Activated CD8-positive, alpha-beta memory T cell treated with anti-CD3 and anti-CD28 coated beads, Interleukin-2, amount 50 U/mL, for 48 hours (primary cell): Measurements from ENCODE around the gene KNDC1.
A peak's percentile ranks its signal among the peaks of the same experiment; 100 is the strongest.

Source experiments
- DNase-seq: peaks from one replicate; pipeline ENCODE4 v3.0.0-alpha.2; 2020

The KNDC1 gene

GRCh38 chr10:133127291-133128125 is 32.5 kb upstream of the KNDC1 start:
- peak; percentile 85 for DNase-seq

DNA sequence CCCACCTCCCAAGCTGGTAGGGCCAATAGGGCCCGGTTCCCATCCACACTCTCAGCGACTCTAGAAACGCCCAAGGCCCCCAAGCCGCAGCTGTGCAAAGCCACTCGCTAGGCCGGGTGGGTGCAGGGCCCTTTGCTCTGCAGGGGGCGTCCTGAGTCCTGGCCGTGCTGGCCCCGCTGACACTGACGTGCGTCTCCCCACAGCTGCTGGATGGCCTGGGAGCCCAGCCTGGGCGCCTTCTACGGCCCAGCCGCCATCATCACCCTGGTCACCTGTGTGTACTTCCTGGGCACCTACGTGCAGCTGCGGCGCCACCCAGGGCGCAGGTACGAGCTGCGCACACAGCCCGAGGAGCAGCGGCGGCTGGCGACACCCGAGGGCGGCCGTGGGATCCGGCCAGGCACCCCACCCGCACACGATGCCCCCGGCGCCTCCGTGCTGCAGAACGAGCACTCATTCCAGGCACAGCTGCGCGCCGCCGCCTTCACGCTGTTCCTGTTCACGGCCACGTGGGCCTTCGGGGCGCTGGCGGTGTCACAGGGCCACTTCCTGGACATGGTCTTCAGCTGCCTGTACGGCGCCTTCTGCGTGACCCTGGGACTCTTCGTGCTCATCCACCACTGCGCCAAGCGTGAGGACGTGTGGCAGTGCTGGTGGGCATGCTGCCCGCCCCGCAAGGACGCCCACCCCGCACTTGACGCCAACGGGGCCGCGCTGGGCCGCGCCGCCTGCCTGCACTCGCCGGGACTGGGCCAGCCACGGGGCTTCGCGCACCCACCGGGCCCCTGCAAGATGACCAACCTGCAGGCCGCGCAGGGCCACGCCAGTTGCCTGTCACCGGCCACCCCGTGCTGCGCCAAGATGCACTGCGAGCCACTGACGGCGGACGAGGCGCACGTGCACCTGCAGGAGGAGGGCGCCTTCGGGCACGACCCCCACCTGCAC is 31.6 kb upstream of the KNDC1 start:
- no peak for DNase-seq

DNA sequence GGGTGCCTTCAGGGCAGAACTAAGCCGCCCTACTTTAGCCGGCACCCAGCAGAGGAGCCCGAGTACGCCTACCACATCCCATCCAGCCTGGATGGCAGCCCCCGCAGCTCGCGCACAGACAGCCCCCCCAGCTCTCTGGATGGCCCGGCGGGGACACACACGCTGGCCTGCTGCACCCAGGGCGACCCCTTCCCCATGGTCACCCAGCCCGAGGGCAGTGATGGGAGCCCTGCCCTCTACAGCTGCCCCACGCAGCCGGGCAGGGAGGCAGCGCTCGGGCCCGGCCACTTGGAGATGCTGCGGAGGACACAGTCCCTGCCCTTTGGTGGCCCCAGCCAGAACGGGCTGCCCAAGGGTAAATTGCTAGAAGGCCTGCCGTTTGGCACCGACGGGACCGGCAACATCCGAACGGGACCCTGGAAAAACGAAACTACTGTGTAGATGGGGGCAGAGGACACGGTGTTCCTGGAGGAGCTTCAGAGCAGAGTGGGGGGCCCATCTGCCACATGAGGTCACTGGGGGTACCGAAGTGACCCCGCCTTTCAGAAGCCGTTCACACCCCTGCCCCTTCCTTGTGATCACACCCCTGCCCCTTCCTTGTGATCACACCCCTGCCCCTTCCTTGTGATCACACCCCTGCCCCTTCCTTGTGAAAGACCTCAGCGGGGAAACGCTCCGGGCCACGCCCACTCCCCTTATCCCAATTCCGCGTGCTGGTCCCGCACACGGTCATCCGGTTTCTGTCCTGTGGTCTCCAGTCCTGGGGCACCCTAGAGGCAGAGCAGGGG is 30.8 kb upstream of the KNDC1 start:
- DNase-seq, result no peak

DNA sequence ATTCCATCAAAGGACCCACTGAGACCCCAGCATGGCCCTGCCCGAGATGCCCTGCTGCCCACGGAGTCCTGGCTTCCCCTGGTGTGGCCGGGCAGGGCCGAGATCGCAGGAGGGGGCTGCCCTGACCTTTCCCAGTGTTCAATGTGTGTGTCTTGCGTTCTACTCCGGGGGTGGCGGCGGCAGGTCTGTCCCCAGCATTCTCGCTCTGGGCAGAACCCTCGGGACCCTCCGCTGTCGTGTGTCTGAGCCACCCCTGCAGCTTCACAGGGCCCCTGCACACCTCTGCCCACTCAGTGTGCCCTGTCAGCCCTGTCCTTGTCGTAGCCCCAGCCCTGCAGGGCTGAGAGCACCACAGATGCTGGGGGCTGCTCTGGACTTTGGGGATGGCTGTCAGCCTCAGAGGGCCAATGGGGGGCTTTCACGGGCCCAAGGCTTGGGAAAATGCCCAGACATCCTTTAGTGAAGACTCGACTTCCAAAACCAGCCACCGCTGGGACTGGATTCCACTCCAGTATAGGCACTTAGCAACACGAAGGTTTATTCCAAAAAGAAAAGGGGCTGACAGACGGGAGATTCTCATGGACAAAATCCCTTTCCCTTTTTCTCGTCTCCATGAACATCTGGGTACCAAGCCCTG is 30.0 kb upstream of the KNDC1 start:
- no peak for DNase-seq

- DNase-seq, result no peak
These were observed 29.4 kb upstream of the KNDC1 start for GRCh38 chr10:133130602-133131001.

- DNase-seq, result no peak
These were observed 29.0 kb upstream of the KNDC1 start for GRCh38 chr10:133131053-133131452.

DNA sequence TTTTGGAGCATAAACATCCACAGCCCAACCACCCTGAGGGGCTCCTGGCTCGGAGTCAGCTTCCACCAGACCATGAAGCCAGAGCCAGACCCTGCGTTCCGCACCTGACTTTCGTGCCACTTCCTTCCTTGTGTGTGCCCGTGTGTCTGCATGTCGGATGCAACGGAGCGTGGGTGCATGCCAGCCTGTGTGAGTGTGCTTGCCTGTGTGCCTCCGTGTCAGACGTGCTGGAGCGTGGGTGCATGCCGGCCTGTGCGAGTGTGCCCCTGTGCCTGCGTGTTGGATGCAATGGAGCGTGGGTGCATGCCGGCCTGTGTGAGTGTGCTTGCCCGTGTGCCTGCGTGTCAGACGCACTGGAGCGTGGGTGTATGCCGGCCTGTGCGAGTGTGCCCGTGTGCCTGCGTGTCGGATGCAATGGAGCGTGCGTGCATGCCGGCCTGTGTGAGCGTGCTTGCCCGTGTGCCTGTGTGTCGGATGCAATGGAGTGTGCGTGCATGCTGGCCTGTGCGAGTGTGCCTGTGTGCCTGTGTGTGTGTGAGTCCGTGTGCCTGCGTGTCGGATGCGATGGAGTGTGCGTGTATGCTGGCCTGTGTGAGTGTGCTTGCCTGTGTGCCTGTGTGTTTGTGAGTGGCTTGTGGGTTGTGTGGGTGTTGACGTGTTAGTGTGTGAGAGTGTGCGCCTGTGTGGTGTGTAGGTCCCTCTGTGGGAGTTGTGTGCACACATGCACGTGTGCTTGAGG is 28.1 kb upstream of the KNDC1 start:
- DNase-seq, result no peak

DNA sequence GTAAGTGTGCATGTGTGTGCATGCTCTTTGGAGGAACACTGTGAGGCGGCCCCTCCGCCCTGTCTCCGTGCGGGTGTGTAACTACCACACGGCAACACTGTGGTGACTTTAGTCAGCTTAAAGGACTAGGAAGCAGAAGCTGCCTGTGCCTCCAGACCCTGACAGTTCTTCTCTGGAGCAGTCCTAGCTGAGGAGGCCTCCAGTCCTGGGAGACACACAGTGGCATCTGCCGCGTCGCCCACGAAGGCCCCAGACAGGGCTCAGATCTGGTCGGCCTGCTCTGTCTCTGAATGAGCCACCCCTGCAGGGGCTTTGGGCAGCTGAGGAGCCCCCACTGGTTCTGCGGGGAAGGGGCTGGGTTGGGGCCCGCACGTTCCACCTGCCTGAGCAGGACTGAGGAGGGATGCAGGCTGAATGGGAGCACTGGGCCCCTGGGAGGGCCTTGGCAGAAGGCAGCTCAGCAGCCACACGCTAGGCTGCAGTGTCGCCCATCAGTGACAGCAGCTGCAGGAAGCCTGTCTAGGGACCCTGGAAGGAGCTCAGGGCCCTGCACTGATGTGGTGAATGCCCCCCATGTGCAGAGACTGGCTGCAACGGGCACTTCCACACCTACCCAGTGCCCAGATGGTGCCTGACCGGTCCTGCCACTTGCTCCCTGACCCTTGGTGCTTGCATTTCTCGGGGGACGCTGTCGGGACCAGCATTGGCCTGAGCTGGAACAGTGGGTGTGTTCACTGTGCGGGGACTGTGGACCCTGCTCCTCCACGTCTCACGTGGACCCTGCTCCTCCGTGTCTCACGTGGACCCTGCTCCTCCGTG is 27.3 kb upstream of the KNDC1 start:
- peak; percentile 48 for DNase-seq

DNA sequence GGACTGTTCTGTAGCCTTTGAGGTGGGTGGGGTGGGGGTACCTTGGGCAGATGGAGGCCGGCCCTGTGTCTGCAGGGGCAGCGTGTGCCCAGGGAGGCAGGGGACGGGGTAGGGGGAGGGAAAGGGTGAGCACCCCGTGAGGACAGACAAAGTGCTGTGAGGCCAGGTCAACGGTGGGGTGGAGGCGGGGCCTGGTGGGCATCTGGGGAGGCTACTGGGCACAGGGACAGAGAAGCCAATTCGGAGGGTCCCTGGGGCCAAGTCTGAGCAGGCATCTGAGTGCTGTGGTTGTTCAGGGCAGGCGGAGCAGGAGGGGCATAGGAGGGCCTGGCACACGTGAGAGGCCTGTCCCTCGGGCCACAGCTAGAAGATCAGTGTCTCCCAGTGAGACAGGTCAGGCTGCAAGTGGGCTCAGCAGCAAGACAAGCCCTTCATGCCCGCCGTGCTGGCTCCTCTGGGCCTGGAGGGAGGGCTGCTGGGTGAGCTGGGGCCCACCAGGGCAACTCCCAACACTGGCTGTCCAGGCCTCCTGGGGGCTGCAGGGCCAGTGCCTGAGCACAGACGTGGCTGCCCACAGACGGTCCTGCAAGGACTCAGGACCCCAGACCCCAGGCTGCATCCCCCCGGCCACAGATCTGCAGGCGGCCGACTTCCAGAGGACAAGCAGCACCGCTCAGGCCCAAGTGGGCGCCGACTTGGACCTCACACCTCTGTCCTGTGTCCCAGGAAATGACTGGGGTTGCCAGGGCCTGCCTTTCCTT is 26.4 kb upstream of the KNDC1 start:
- DNase-seq, result peak; percentile 48

DNA sequence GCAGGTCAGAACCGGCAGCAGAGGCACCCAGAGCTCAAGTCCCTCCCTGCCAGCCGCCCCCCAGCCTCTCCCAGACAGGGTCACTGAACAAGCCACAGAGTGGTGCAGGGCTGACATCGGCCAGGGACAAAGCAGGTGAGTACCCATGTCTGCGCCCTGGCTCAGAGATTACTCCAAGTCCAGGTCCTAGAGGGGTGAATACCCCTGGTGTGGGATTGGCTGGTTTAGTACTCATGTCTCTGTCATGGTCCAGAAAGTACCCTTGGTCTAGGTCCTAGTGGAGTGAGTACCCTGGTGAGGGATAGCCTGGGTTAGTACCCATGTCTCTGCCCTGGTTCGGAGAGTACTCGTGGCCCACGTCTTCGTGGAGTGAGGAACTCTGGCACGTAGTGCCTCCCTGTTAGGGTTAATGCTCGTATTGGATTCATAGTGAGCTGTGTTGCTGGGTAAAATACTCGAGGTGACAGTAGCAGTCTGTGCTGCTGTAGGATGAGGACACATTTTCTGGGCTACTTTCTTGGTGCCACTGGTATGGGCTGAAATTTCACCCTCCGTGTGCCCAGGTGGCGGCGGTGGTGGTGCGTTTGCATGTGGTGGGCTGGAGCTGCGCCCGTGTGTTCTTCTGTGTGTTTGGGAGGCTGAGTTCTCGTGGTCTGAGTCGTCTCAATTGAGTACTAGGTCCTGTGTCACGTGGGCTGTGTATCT is 25.5 kb upstream of the KNDC1 start:
- DNase-seq, result peak; percentile 51

GRCh38 chr10:133135116-133135465 is 24.9 kb upstream of the KNDC1 start:
- peak; percentile 49 for DNase-seq

DNA sequence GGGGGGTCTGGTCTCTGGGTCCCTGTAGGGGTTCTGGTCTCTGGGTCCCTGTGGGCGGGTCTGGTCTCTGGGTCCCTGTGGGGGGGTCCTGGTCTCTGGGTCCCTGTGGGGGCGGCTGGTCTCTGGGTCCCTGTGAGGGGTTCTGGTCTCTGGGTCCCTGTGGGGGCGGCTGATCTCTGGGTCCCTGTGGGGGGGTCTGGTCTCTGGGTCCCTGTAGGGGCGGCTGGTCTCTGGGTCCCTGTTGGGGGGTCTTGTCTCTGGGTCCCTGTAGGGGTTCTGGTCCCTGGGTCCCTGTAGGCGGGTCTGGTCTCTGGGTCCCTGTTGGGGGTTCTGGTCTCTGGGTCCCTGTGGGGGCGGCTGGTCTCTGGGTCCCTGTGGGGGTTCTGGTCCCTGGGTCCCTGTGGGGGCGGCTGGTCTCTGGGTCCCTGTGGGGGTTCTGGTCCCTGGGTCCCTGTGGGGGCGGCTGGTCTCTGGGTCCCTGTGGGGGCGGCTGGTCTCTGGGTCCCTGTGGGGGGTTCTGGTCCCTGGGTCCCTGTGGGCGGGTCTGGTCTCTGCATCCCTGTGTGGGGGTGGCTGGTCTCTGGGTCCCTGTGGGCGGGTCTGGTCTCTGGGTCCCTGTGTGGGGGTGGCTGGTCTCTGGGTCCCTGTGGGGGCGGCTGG is 22.4 kb upstream of the KNDC1 start:
- peak; percentile 47 for DNase-seq

GRCh38 chr10:133139551-133140065 is 20.4 kb upstream of the KNDC1 start:
- DNase-seq, result peak; percentile 55

- peak; percentile 34 for DNase-seq
These were observed 19.4 kb upstream of the KNDC1 start for GRCh38 chr10:133140417-133141143.

DNA sequence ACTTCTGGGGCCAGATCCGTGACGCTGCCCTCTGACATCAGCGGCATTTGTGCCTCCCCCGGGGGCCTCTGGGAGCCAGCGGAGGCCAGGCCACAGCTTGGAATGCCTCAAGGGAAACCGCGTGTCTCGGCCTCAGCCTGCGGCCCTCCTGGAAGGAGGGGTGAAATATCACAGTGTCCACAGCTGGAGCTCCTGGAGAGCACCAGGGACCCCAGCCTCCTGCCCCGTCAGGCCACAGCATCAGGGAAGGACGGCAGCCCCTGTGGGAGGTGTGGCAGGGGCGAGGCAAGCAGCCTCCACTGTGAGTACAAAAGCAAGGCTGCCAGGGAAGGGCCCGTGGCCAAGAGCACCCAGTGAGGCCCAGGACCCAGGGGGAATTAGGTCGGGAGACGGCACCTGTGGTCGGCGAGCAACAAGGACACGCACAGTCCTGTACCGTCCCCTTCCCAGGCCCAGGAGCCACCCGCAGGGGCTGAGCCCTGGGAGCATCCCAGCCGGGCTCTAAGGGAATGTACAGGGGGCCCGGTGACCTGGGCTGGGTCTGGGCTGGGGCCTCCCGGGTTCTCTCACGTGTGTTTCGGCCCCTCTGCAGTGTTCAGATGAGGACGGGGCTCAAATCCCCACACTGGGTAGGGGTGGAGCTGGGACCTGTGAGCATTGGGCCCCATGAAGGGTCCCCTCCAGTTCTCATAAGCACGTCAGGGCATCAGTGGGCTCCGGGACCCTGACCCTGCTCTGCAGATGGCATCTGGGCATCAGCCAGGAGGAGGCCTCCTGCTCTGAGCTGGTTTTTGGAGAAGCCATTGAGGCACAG is 18.7 kb upstream of the KNDC1 start:
- peak; percentile 41 for DNase-seq

GRCh38 chr10:133141958-133142340 is 18.1 kb upstream of the KNDC1 start:
- DNase-seq, result peak; percentile 41
